Esophagus muscularis mucosa (tissue), 4 donors: ENCODE results near the gene ANKRD28. TPM values are rescaled to one million over a fixed set of nuclear protein-coding genes. Genes with fewer than 3 reads are reported as not detected.
"Not testable (repeated sequence)": the region's sequence is repeated elsewhere in the genome, so short reads cannot be mapped to it uniquely, and the experiment has no call there.

Source experiments
- DNase-seq: peaks from one replicate; pipeline ENCODE4 v3.0.0-alpha.2; 2017; ENCODE audit errors: extremely low spot score
- H3K27ac ChIP-seq, 4 donors: fragments of 200-600 bp; sonication (generic); replicated peaks in 1 of 4; 1 replicate in 3 of 4; 2 replicates in 1 of 4; pipeline ENCODE4 v1.5.1; 2016 to 2019; ENCODE audit warnings: mild to moderate bottlenecking in 1 of 4
- H3K27me3 ChIP-seq, 4 donors: fragments of 200-600 bp; sonication (generic); one replicate each; pipeline versions ENCODE4 v1.5.1 to v1.6.0; 2016 to 2019
- H3K36me3 ChIP-seq, 4 donors: fragments of 200-600 bp; sonication (generic); one replicate each; pipeline ENCODE4 v1.5.1; 2016 to 2019
- H3K4me1 ChIP-seq, 4 donors: fragments of 200-600 bp; sonication (generic); one replicate each; pipeline ENCODE4 v1.5.1; 2016 to 2019
- H3K4me3 ChIP-seq, 4 donors: fragments of 200-600 bp; sonication (generic); 1 replicate in 2 of 4; 2 replicates in 2 of 4; pipeline ENCODE4 v1.5.1; 2016 to 2019; ENCODE audit warnings: mild to moderate bottlenecking in 4 of 4, moderate library complexity in 1 of 4
- H3K9me3 ChIP-seq, 4 donors: fragments of 200-600 bp; sonication (generic); 1 replicate in 3 of 4; 2 replicates in 1 of 4; pipeline ENCODE4 v1.5.1; 2016 to 2019
- EP300 ChIP-seq: sonication (generic); formaldehyde crosslinking; IDR thresholded peaks from one replicate; pipeline ENCODE4 v1.6.1; 2017; ENCODE audit warnings: antibody characterized with exemption
- POLR2A ChIP-seq: fragments of 450-650 bp; IDR thresholded peaks from one replicate; pipeline ENCODE4 v1.6.1; 2017; ENCODE audit warnings: antibody characterized with exemption, moderate library complexity, mild to moderate bottlenecking, low read depth
- POLR2AphosphoS5 ChIP-seq, 2 donors: sonication (generic); formaldehyde crosslinking; IDR thresholded peaks; one replicate each; pipeline ENCODE4 v1.6.1; 2017; ENCODE audit warnings: antibody characterized with exemption in 2 of 2
- WGBS: methylation state at CpG from one replicate; pipeline ENCODE4 v1.1.5; 2018; 5-methylcytosine and 5-hydroxymethylcytosine counted together
- intact Hi-C: fragments of 100-400 bp; cut with DNase I; formaldehyde crosslinking; loops from one replicate; pipeline ENCODE4 v1.15.1; 2023
- total RNA-seq, 4 donors: library from RNA; depleted of rRNA; stranded (reverse); fragments of >200 nt; gene quantifications; one replicate each; pipeline versions ENCODE4 v1.1.0 to v1.2.1, GENCODE V29; 2016
- TF ChIP-seq, protein P1 (sequence below), 3 experiments: fragments of 200-600 bp in 2 of 3; fragments of 450-650 bp in 1 of 3; sonication (generic) in 2 of 3; IDR thresholded peaks; one replicate each; pipeline ENCODE4 v1.5.1; 2017 to 2019; ENCODE audit warnings: antibody characterized with exemption in 3 of 3, mild to moderate bottlenecking in 2 of 3, moderate library complexity in 1 of 3

The ANKRD28 gene
- total RNA-seq, 4 donors from 2014 or later: 21.2 to 34.8 (median 26.9) TPM

DNA sequence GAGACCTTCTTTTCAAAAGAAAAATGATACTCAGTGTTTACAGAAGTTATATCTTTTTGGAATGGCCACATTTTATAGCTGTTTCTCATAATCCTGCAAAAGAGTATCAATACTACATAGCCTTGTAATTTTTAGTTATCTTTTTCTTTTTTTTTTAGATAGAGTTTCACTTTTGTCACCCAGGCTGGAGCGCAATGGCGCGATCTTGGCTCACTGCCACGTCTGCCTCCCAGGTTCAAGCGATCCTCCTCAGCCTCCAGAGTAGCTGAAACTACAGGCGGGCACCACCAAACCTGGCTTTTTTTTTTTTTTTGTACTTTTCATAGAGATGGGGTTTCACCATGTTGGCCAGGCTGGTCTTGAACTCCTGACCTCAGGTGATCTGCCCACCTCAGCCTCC lies 53.6 kb downstream of the ANKRD28 start:
- 96% methylated on average over 6 of the region's 6 CpGs for WGBS
- no peaks in the 10 kb centered on the region for H3K4me1 ChIP-seq
- H3K36me3 ChIP-seq: no peaks in the 10 kb centered on the region
- DNase-seq: no peak
- no peaks in the 10 kb centered on the region for H3K9me3 ChIP-seq
- H3K4me3 ChIP-seq: no peak overlapping the region
- H3K27me3 ChIP-seq: no peaks in the 10 kb centered on the region
- no peak overlapping the region for H3K27ac ChIP-seq
- intact Hi-C loops: no loop called here
- TF ChIP-seq, protein P1, sequence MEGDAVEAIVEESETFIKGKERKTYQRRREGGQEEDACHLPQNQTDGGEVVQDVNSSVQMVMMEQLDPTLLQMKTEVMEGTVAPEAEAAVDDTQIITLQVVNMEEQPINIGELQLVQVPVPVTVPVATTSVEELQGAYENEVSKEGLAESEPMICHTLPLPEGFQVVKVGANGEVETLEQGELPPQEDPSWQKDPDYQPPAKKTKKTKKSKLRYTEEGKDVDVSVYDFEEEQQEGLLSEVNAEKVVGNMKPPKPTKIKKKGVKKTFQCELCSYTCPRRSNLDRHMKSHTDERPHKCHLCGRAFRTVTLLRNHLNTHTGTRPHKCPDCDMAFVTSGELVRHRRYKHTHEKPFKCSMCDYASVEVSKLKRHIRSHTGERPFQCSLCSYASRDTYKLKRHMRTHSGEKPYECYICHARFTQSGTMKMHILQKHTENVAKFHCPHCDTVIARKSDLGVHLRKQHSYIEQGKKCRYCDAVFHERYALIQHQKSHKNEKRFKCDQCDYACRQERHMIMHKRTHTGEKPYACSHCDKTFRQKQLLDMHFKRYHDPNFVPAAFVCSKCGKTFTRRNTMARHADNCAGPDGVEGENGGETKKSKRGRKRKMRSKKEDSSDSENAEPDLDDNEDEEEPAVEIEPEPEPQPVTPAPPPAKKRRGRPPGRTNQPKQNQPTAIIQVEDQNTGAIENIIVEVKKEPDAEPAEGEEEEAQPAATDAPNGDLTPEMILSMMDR (IDR thresholded peaks at IDR 0.05): no peak
- TF ChIP-seq POLR2AphosphoS5 (IDR thresholded peaks at IDR 0.05): no peak
- no peak for TF ChIP-seq EP300
- no peak for TF ChIP-seq POLR2A

DNA sequence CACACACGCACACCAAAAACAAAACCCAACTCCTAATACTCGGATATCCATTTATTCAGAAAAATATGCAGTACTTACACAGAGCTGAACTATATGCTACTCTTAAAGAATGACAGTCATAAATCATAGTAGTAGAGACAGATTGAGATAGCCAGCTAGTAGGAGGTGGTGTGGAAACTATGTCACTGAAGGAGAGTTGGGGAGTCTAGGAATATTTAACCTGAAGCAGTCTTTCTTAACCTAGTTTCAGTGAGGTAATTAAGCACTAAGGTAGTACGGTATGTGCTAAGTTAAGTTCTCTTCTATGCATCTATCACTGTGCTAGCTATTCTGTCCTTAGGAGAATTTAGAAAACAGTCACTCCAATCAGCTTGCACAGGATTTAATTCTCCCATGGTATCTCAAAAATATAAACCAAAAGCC lies 54.2 kb downstream of the ANKRD28 start:
- TF ChIP-seq POLR2A: no peak
- TF ChIP-seq EP300: no peak
- TF ChIP-seq, protein P1 (IDR thresholded peaks at IDR 0.05): no peak
- TF ChIP-seq POLR2AphosphoS5 (IDR thresholded peaks at IDR 0.05): no peak
- intact Hi-C loops: no loop called here
- no peak overlapping the region for H3K4me3 ChIP-seq
- peaks cover 0 to 6% (median 4%) of the 10 kb centered on the region in 4 donors for H3K9me3 ChIP-seq
- H3K4me1 ChIP-seq: no peaks in the 10 kb centered on the region
- no peak for DNase-seq
- no peak overlapping the region for H3K27ac ChIP-seq
- H3K27me3 ChIP-seq: no peaks in the 10 kb centered on the region
- 83% methylated on average over 3 of the region's 3 CpGs for WGBS
- no peaks in the 10 kb centered on the region for H3K36me3 ChIP-seq

DNA sequence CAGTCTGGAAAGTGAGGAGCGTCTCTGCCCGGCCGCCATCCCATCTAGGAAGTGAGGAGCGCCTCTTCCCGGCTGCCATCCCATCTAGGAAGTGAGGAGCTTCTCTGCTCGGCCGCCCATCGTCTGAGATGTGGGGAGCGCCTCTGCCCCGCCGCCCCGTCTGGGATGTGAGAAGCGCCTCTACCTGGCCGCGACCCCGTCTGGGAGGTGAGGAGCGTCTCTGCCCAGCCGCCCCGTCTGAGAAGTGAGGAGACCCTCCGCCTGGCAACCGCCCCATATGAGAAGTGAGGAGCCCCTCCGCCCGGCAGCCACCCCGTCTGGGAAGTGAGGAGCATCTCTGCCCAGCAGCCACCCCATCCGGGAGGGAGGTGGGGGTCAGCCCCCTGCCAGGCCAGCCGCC lies 55.5 kb downstream of the ANKRD28 start:
- H3K36me3 ChIP-seq, H3K4me1 ChIP-seq, DNase-seq, H3K27me3 ChIP-seq, intact Hi-C loops, H3K27ac ChIP-seq, H3K4me3 ChIP-seq: not testable (repeated sequence)
- peaks cover 0 to 11% (median 8%) of the 10 kb centered on the region in 4 donors for H3K9me3 ChIP-seq
- WGBS: no CpG with 5 or more reads among the region's 26 CpGs

DNA sequence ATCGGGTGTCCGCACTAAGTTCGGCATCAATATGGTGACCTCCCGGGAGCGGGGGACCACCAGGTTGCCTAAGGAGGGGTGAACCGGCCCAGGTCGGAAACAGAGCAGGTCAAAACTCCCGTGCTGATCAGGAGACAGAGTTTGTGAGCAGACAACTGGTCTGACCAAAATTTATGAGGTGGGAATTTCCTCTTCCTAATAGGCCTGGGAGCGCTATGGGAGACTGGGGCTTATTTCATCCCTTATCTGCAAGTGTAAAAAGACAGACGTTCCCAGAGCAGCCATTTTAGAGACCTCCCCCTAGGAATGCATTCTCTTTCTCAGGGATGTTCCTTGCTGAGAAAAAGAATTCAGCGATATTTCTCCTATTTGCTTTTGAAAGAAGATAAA lies 59.2 kb downstream of the ANKRD28 start:
- H3K27me3 ChIP-seq, intact Hi-C loops, H3K4me3 ChIP-seq, DNase-seq, H3K27ac ChIP-seq, H3K4me1 ChIP-seq: not testable (repeated sequence)
- Histone ChIP-seq H3K36me3 (peaks cover 0 to 13% (median 6%) of the 10 kb centered on the region in 4 donors), H3K9me3 (peaks cover 0 to 11% (median 8%) of the 10 kb centered on the region in 4 donors)
- 100% methylated on average over 3 of the region's 11 CpGs for WGBS

DNA sequence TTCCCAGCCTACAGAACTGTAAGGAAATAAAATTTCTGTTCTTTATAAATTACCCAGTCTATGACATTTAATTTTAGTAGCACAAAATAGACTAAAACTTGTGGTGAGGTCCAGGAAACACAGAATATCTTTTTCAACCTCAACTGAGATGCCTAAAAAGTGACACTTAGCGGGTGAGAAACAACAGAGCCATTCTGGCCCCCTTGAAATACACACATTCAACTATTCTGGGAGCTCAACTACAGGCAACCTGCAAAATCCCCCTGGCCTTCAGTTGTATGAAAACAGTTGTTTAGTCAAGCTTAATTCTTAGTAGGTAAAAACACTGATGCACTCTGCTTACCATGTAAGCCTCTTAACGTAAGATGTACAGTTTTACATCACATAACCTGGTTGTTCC lies 66.8 kb downstream of the ANKRD28 start:
- Histone ChIP-seq H3K27me3 (no peaks in the 10 kb centered on the region), H3K9me3 (no peaks in the 10 kb centered on the region), H3K36me3 (peaks cover 0 to 40% (median 19%) of the 10 kb centered on the region in 4 donors), H3K4me1 (no peaks in the 10 kb centered on the region), H3K27ac (no peak overlapping the region), H3K4me3 (no peak overlapping the region)
- TF ChIP-seq POLR2A (no peak), EP300 (no peak), POLR2AphosphoS5 (IDR thresholded peaks at IDR 0.05) (no peak)
- TF ChIP-seq, protein P1 (IDR thresholded peaks at IDR 0.05): no peak
- intact Hi-C loops: no loop called here
- DNase-seq: no peak
- 93% methylated on average over 2 of the region's 2 CpGs for whole genome bisulfite sequencing

DNA sequence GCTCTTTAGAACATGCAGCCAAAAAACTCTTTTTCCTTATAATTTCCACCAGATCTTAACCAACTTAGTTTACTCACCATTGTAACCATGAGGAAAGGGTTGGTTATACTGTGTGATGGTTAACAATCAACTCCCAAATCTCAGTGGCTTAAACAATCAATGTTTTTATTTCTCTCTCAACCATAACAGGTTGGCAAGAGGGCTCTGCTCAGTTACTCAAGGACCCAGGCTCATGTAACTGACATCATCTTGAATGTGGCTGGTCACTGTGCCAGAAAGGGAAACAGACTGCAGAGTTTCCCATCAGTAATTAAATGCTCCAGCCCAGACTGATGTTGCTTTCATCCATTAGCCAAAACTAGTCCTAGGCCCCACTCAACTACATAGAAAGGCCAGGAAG lies 69.0 kb downstream of the ANKRD28 start:
- Histone ChIP-seq H3K27me3 (no peaks in the 10 kb centered on the region), H3K27ac (no peak overlapping the region), H3K4me1 (no peaks in the 10 kb centered on the region), H3K36me3 (peaks cover 0 to 38% (median 17%) of the 10 kb centered on the region in 4 donors), H3K9me3 (no peaks in the 10 kb centered on the region), H3K4me3 (no peak overlapping the region)
- DNase-seq: no peak
- TF ChIP-seq POLR2A (no peak), POLR2AphosphoS5 (IDR thresholded peaks at IDR 0.05) (no peak), EP300 (no peak)
- TF ChIP-seq, protein P1 (IDR thresholded peaks at IDR 0.05): no peak
- intact Hi-C loops: no loop called here
